Skeletal muscle tissue (tissue), 4 donors: ENCODE data around the gene PDE10A. TPM values are rescaled to one million over a fixed set of nuclear protein-coding genes. Genes with fewer than 3 reads are reported as not detected.

ENCODE experiments used
- H3K27ac ChIP-seq: one replicate; pipeline ENCODE4 v1.7.0; 2013; ENCODE audit warnings: mild to moderate bottlenecking, low read depth, low read length, inconsistent platforms
- H3K27me3 ChIP-seq, 3 donors: one replicate each; pipeline ENCODE4 v1.7.0; 2013; ENCODE audit warnings: low read length in 3 of 3; ENCODE audit not compliant: control insufficient read depth in 3 of 3, insufficient read depth in 3 of 3
- H3K36me3 ChIP-seq, 3 donors: one replicate each; pipeline ENCODE4 v1.7.0; 2013; ENCODE audit warnings: low read length in 3 of 3; ENCODE audit not compliant: control insufficient read depth in 3 of 3, insufficient read depth in 3 of 3
- H3K4me1 ChIP-seq, 3 donors: one replicate each; pipeline ENCODE4 v1.7.0; 2013; ENCODE audit warnings: low read length in 3 of 3, mild to moderate bottlenecking in 3 of 3; ENCODE audit not compliant: control insufficient read depth in 3 of 3, insufficient read depth in 3 of 3
- H3K4me3 ChIP-seq, 3 donors: one replicate each; pipeline ENCODE4 v1.7.0; 2013; ENCODE audit warnings: low read length in 3 of 3
- H3K9ac ChIP-seq, 3 donors: one replicate each; pipeline ENCODE4 v1.7.0; 2013; ENCODE audit warnings: low read length in 3 of 3, mild to moderate bottlenecking in 3 of 3, moderate library complexity in 2 of 3, low read depth in 1 of 3
- H3K9me3 ChIP-seq, 3 donors: one replicate each; pipeline ENCODE4 v1.7.0; 2013; ENCODE audit warnings: low read length in 3 of 3; ENCODE audit not compliant: control insufficient read depth in 3 of 3
- total RNA-seq: library from RNA; depleted of rRNA; stranded (reverse); fragments of >200 nt; gene quantifications from one replicate; pipeline ENCODE4 v1.2.3, GENCODE V29; 2014
- donor health status: Osteomylitis.

The PDE10A gene
- total RNA-seq, 1 donor from 2014 or later: 11.0 TPM

- Histone ChIP-seq H3K27ac (no peak overlapping the region), H3K36me3 (no peaks in the 10 kb centered on the region), H3K4me3 (no peak overlapping the region), H3K9ac (no peak overlapping the region), H3K4me1 (no peaks in the 10 kb centered on the region), H3K27me3 (peaks cover 0 to 6% (median 4%) of the 10 kb centered on the region in 3 donors), H3K9me3 (no peaks in the 10 kb centered on the region)
These were observed 15.9 kb upstream of the PDE10A start for GRCh38 chr6:165678904-165679303.

GRCh38 chr6:165678429-165678828 lies 15.4 kb upstream of the PDE10A start:
- Histone ChIP-seq H3K27ac (no peak overlapping the region), H3K4me3 (no peak overlapping the region), H3K9ac (no peak overlapping the region), H3K36me3 (no peaks in the 10 kb centered on the region), H3K9me3 (no peaks in the 10 kb centered on the region), H3K27me3 (peaks cover 0 to 6% (median 4%) of the 10 kb centered on the region in 3 donors), H3K4me1 (no peaks in the 10 kb centered on the region)

GRCh38 chr6:165677091-165677490 lies 14.1 kb upstream of the PDE10A start:
- H3K4me3 ChIP-seq: no peak overlapping the region
- H3K27ac ChIP-seq: no peak overlapping the region

GRCh38 chr6:165676435-165677068 lies 13.5 kb upstream of the PDE10A start:
- no peak overlapping the region for H3K9ac ChIP-seq
- H3K27ac ChIP-seq: no peak overlapping the region
- H3K4me1 ChIP-seq: no peaks in the 10 kb centered on the region
- no peaks in the 10 kb centered on the region for H3K9me3 ChIP-seq
- no peaks in the 10 kb centered on the region for H3K36me3 ChIP-seq
- H3K27me3 ChIP-seq: peaks cover 0 to 6% (median 4%) of the 10 kb centered on the region in 3 donors
- no peak overlapping the region for H3K4me3 ChIP-seq

More at GRCh38 chr6:165677091-165677490, 14.1 kb upstream of the PDE10A start:
- Histone ChIP-seq H3K4me1 (no peaks in the 10 kb centered on the region), H3K9ac (no peak overlapping the region), H3K9me3 (no peaks in the 10 kb centered on the region), H3K27me3 (peaks cover 0 to 6% (median 4%) of the 10 kb centered on the region in 3 donors), H3K36me3 (no peaks in the 10 kb centered on the region)

GRCh38 chr6:165675120-165675519 lies 12.1 kb upstream of the PDE10A start:
- Histone ChIP-seq H3K27ac (no peak overlapping the region), H3K4me1 (no peaks in the 10 kb centered on the region), H3K9ac (no peak overlapping the region), H3K36me3 (no peaks in the 10 kb centered on the region), H3K4me3 (no peak overlapping the region), H3K27me3 (peaks cover 4 to 6% (median 5%) of the 10 kb centered on the region in 3 donors), H3K9me3 (no peaks in the 10 kb centered on the region)

DNA sequence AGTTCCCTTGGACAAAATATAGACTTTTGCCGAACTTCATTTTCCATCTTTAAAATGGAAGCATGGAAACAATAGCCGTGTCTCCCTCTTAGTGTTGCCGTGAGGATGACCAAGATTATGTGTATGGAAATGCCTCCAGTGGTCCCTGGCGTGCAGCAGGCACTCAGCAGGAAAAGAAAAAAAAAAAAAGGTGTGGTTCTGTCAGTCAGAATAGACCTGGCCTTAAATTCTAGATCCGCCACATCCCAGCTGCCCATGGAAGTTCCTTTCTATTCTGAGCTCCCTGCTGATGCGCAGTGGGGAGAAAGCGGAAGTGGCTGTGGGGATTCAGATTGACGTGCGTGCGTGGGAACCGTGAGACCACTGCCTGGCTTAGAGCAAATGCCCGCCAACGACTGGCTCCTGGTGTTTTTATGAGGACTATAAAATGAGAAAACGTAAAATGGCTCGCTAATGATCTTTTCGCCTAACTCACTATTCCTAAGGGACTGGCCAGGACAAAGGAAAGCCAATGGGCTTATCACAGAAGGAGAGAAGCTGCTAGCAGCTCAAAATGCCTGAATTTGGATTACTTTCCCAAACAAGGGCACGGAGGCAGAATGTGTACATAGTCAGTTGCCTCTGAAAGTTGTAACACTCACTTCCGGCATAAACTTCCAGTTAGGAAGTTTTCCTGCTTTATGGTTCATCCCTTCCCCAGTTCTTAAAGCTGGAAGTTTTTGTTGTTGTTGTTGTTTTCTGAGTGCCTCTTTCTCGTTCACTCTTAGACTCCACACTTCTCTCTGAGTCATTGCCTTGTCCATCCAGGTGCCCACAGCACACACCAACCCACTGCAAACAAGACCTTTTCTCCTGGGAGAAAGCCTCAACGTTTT lies 11.4 kb upstream of the PDE10A start:
- Histone ChIP-seq H3K36me3 (no peaks in the 10 kb centered on the region), H3K9me3 (no peaks in the 10 kb centered on the region), H3K9ac (no peak overlapping the region), H3K4me3 (peak overlapping the region in 2 of 3 donors; percentile 7 to 16), H3K27me3 (peaks cover 2 to 8% (median 7%) of the 10 kb centered on the region in 3 donors), H3K27ac (no peak overlapping the region), H3K4me1 (no peaks in the 10 kb centered on the region)

DNA sequence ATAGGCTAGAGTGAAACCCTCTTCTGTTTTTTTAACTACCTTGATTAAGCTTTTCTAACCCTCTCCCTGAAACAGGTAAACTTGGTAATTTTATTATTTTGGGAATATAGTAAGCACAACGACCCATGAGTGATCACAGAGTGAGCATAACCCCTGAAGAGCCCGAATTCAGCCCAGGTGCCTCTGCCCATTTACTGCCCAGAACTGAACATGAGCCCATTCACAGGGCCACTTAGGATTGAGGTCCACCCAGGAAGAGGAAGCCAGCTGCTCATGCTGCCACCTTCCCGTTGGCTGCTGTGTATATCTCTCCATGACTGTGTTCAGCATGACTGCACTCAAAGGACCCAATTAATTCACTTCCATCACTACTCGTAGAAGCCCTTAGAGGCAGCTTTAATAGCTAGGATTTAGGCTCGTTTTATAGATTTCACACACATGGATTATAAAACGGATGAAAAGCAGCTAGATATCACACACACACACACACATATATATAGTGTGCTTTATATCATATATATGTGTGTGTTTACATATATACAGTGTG lies 8.3 kb upstream of the PDE10A start:
- Histone ChIP-seq H3K9ac (no peak overlapping the region), H3K4me1 (no peaks in the 10 kb centered on the region), H3K27ac (no peak overlapping the region), H3K4me3 (no peak overlapping the region), H3K9me3 (no peaks in the 10 kb centered on the region), H3K36me3 (no peaks in the 10 kb centered on the region), H3K27me3 (peaks cover 9 to 16% (median 13%) of the 10 kb centered on the region in 3 donors)

DNA sequence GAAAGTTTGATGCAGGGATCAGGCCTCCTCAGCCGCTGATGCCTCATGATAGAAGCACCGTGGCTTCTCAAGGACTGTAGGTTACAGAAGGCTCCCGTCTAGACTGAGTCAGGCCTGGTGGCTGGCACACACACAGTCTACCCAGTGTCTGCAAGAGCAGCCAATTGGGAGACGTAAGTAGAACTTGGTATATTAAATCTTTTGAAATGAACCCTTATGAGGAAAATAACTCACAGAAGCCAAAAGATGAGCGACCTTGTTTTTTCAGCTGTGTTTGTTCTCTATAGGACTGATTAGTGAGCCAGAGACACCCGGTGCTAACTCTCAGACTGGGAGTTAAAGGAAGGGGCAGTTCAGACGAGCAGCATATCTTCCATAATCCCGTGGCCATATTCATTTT lies 5.9 kb upstream of the PDE10A start:
- Histone ChIP-seq H3K9ac (no peak overlapping the region), H3K4me3 (no peak overlapping the region), H3K36me3 (no peaks in the 10 kb centered on the region), H3K9me3 (no peaks in the 10 kb centered on the region), H3K27ac (no peak overlapping the region), H3K4me1 (peaks cover 5 to 10% (median 10%) of the 10 kb centered on the region in 3 donors), H3K27me3 (peaks cover 26 to 37% (median 30%) of the 10 kb centered on the region in 3 donors)

DNA sequence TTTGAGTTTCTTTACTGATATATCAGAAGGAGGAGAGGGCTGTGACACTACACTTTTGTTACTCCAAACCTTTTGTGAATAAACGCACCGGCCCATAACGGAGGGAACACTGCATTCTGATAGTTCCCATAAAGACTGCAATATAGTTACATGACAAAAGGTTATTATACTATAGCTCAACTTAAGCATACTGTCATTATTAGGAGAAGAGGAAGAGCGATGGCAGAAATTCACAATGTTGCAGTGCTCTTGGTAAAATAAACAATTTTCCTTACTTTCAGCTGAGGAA lies 2.3 kb upstream of the PDE10A start:
- no peaks in the 10 kb centered on the region for H3K36me3 ChIP-seq
- H3K9ac ChIP-seq: no peak overlapping the region
- peaks cover 13 to 22% (median 20%) of the 10 kb centered on the region in 3 donors for H3K4me1 ChIP-seq
- peaks cover 31 to 53% (median 52%) of the 10 kb centered on the region in 3 donors for H3K27me3 ChIP-seq
- no peak overlapping the region for H3K27ac ChIP-seq
- no peak overlapping the region for H3K4me3 ChIP-seq
- no peaks in the 10 kb centered on the region for H3K9me3 ChIP-seq
